GM12872 (cell line): ENCODE measurements around the gene STK33.

ENCODE experiments used
- TF ChIP-seq, protein P1 (sequence below): IDR thresholded peaks from 3 replicates; pipeline ENCODE4 v1.5.1; 2011; ENCODE audit warnings: low read depth, mild to moderate bottlenecking, low read length, moderate library complexity; ENCODE audit not compliant: insufficient read depth

The STK33 gene

DNA sequence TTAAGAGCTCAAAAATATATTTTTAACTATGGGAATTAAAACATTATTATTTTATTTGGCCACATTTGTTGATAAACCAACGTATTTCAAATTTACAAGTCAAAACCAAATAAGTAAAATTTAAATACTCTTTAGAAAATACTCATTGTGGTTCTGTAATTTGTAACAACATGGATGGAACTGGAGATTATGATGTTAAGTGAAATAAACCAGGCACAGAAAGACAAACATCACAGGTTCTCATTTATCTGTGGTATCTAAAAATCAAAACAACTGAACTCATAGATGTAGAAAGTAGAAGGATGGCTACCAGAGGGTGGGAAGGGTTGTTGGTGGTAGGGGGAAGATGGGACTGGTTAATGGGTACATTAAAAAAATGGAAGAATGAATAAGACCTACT lies 50.8 kb downstream of the STK33 start:
- TF ChIP-seq, protein P1, sequence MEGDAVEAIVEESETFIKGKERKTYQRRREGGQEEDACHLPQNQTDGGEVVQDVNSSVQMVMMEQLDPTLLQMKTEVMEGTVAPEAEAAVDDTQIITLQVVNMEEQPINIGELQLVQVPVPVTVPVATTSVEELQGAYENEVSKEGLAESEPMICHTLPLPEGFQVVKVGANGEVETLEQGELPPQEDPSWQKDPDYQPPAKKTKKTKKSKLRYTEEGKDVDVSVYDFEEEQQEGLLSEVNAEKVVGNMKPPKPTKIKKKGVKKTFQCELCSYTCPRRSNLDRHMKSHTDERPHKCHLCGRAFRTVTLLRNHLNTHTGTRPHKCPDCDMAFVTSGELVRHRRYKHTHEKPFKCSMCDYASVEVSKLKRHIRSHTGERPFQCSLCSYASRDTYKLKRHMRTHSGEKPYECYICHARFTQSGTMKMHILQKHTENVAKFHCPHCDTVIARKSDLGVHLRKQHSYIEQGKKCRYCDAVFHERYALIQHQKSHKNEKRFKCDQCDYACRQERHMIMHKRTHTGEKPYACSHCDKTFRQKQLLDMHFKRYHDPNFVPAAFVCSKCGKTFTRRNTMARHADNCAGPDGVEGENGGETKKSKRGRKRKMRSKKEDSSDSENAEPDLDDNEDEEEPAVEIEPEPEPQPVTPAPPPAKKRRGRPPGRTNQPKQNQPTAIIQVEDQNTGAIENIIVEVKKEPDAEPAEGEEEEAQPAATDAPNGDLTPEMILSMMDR, result no peak

DNA sequence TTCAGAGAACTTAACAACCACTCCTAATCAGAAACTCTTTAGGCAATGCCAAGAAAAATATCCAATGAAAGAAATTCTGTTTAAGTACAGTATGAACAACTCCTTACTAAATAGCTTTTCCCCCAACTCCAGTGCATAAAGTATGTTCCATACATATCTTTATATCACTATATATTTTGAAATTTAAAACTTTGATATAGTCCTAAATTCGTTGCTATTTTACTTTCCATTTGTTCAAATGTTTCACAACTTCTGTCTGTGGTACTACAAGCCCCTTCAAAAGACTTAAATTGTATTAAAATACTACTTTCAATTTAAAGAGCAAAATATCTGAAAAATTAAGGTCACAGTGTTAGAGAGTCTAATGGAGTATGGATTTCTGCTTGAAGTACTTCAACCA lies 52.6 kb downstream of the STK33 start:
- TF ChIP-seq, protein P1, result no peak

DNA sequence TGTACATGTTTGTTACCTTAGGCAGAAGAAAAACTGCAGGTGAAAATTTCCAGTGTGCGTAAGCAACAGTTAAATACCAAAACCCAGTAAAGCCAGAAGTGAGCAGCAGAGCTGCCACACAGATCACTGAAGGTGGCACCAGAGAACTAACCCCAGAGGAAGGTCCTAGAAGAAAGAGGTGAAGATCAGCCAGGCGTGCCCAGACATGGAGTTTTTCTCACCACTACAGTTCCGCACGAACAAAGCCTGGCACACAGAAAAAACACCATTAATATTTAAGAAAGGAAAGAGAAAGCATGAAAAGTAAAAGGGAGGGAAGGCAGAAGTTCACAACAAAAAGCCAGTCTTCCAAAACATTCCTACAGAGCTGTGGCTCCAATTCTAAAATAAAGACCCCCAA lies 60.7 kb downstream of the STK33 start:
- TF ChIP-seq, protein P1, result peak; percentile 53

DNA sequence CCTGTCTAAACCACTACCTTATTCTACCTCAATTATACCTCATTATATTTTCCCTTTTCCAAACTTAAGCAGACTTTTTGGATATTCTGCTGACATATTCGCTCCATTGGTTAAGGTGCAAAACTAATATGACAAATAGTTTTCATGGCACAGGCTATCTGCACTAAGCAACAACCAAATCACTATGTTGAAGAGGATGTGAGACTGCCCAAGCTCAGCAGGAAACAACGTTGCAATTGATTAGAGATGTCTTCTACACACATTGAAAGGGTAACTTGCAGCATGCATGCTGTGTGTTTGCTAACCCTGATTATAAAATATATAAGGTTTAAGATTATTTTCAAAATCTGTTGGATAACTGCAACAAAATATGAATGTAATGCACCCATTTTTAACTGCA lies 61.6 kb downstream of the STK33 start:
- TF ChIP-seq, protein P1, result no peak

DNA sequence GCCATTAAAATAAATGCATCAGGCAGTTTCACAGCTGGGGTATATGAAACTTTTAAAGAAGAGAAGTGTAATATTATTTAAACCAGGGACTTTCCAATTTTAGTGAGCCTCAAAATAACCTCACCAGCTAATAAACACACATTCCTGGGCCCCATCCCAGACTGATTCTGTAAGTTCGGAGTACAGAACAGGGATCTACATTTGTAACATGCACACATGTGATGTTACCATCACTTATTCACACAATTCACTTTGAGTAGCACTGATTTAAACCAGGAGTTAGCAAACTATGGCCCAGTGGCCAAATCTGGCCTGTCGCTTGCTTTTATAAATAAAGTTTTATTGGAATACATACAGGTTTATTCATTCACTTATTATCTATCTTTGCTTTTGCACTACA lies 62.0 kb downstream of the STK33 start:
- TF ChIP-seq, protein P1, result no peak

DNA sequence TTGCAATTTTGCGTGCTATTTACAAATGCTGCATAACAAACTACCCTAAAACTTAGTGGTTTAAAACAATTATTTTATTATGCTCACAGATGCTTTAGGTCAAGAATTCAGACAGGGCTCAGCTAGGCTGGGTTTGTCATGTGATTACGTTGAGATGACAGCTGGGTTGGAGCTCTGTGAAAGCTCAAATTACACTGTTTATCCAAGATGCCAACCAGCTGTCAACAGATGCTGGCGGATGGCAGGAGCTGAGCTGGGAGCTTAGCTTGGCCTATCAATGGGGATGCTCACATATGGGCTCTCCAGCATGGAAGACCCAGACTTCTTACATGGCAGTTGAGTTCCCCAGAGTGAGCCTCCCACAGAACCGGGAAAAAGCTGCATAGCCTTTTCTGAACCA lies 62.7 kb downstream of the STK33 start:
- TF ChIP-seq, protein P1, result no peak

DNA sequence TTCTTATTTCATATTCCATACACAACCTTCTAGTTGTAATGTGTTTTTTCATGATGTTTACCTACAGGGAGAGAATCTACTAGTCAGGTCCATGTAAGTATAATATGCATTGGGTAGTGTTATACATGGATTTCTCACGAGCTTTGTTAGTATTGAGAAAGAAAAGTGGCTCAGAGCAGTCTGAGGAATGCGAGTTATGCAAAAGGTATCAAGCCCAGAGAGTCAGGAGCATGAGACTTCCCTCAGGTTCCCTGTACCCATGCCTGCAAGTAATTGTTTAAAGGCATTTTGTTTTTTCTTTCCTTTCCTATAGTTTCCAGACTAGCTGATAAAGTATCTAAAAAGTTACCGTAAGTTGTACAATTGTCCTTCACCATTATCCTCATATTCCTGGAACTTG lies 66.1 kb downstream of the STK33 start:
- TF ChIP-seq, protein P1, result no peak

DNA sequence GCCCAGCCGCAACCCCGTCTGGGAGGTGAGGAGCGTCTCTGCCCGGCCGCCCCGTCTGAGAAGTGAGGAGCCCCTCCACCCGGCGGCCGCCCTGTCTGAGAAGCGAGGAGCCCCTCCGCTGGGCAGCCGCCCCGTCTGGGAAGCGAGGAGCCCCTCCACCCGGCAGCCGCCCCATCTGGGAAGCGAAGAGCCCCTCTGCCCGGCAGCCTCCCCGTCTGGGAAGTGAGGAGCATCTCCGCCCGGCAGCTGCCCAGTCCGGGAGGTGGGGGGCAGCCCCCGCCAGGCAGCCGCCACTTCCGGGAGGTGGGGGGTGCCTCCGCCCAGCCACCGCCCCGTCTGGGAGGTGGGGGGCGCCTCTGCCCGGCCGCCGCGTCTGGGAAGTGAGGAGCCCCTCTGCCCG lies 70.6 kb downstream of the STK33 start:
- TF ChIP-seq, protein P1, result no peak
